Endothelial cell of umbilical vein (primary cell): ENCODE results near the gene AQP12A. TPM values are rescaled to one million over a fixed set of nuclear protein-coding genes. Genes with fewer than 3 reads are reported as not detected.

Experiments
- BruUV-seq: library from RNA; stranded (reverse); fragments of 400-500 nt; replicated peaks from 2 replicates; lab custom pipeline; 2021; lab: Mats Ljungman, UMichigan
- CTCF ChIA-PET: fragments of 300-600, 350-600 bp; sonication (Branson Sonifier 250); formaldehyde crosslinking; loops from one replicate; lab custom pipeline; 2021; ENCODE audit warnings: antibody characterized with exemption, inconsistent platforms; lab: Charles Lee
- POLR2A ChIA-PET: fragments of 300-600, 350-600 bp; sonication (Branson Sonifier 250); formaldehyde crosslinking; loops from one replicate; lab custom pipeline; 2021; ENCODE audit warnings: antibody characterized with exemption, inconsistent platforms; lab: Charles Lee
- DNase-seq: peaks from one replicate; pipeline ENCODE4 v3.0.0-alpha.2; 2011; ENCODE audit warnings: low read depth, low spot score
- FAIRE-seq: peaks from 2 replicates; lab custom pipeline; 2011; peaks lifted over from hg19 to GRCh38; lab: Jason Lieb, UNC
- H2AFZ ChIP-seq: 2 replicates; pipeline ENCODE4 v1.6.0; 2012; ENCODE audit warnings: low read depth, low read length, control low read depth, inconsistent platforms
- H3K27ac ChIP-seq: 2 replicates; pipeline ENCODE4 v1.5.1; 2011; ENCODE audit warnings: low read depth, mild to moderate bottlenecking, control low read depth, low read length, moderate library complexity; ENCODE audit not compliant: insufficient read depth
- H3K27me3 ChIP-seq, 2 experiments: 2 replicates each; pipeline versions ENCODE4 v1.6.0 to v1.6.1; 2011; ENCODE audit warnings: low read length in 2 of 2, mixed read lengths in 1 of 2; ENCODE audit not compliant: control insufficient read depth in 2 of 2, insufficient read depth in 2 of 2
- H3K36me3 ChIP-seq, 2 experiments: 2 replicates in 1 of 2; 3 replicates in 1 of 2; pipeline ENCODE4 v1.5.1; 2011; ENCODE audit warnings: low read length in 2 of 2, mild to moderate bottlenecking in 1 of 2, moderate library complexity in 1 of 2; ENCODE audit not compliant: control insufficient read depth in 2 of 2, insufficient read depth in 2 of 2; ENCODE audit errors: extremely low read depth in 1 of 2
- H3K4me1 ChIP-seq: 3 replicates; pipeline ENCODE4 v1.5.1; 2011; ENCODE audit warnings: mild to moderate bottlenecking, low read length; ENCODE audit not compliant: control insufficient read depth, insufficient read depth; ENCODE audit errors: extremely low read depth
- H3K4me2 ChIP-seq: 2 replicates; pipeline ENCODE4 v1.6.1; 2011; ENCODE audit warnings: low read length, control low read depth, mixed read lengths; ENCODE audit not compliant: insufficient read depth
- H3K4me3 ChIP-seq, 3 experiments: fragments of 200-600 bp in 1 of 3; sonication (generic), shearing (Covaris generic) in 1 of 3; replicated peaks in 1 of 3; 2 replicates each; pipeline ENCODE4 v1.5.1; 2011 to 2016; ENCODE audit warnings: control low read depth in 3 of 3, low read length in 3 of 3, mild to moderate bottlenecking in 2 of 3, inconsistent platforms in 1 of 3, low read depth in 1 of 3, moderate library complexity in 1 of 3; ENCODE audit not compliant: insufficient read depth in 1 of 3
- H3K79me2 ChIP-seq: 2 replicates; pipeline ENCODE4 v1.6.0; 2012; ENCODE audit warnings: low read length, inconsistent platforms; ENCODE audit not compliant: control insufficient read depth, insufficient read depth
- H3K9ac ChIP-seq: replicated peaks from 2 replicates; pipeline ENCODE3; 2011; ENCODE audit warnings: low read length, control low read depth; ENCODE audit not compliant: insufficient read depth; ENCODE audit errors: extremely low read depth
- H3K9me1 ChIP-seq: replicated peaks from 3 replicates; pipeline ENCODE4 v1.6.0; 2011; ENCODE audit warnings: mild to moderate bottlenecking, low read length; ENCODE audit not compliant: control insufficient read depth, insufficient read depth; ENCODE audit errors: extremely low read depth
- H3K9me3 ChIP-seq: replicated peaks from 2 replicates; pipeline ENCODE4 v1.5.1; 2012; ENCODE audit warnings: low read length, inconsistent platforms; ENCODE audit not compliant: control insufficient read depth, insufficient read depth
- H4K20me1 ChIP-seq: replicated peaks from 2 replicates; pipeline ENCODE3; 2011; ENCODE audit warnings: mild to moderate bottlenecking, low read length; ENCODE audit not compliant: control insufficient read depth, insufficient read depth; ENCODE audit errors: extremely low read depth
- EZH2 ChIP-seq: IDR thresholded peaks from 2 replicates; pipeline ENCODE4 v1.6.1; 2012; ENCODE audit warnings: borderline replicate concordance, low read depth, mild to moderate bottlenecking, moderate library complexity, low read length, inconsistent platforms; ENCODE audit not compliant: severe bottlenecking
- FOS ChIP-seq: IDR thresholded peaks from 2 replicates; pipeline ENCODE4 v1.6.1; 2011; ENCODE audit warnings: mild to moderate bottlenecking, low read length, moderate library complexity, borderline replicate concordance; ENCODE audit not compliant: insufficient read depth
- GATA2 ChIP-seq: IDR thresholded peaks from 2 replicates; pipeline ENCODE4 v1.7.0; 2011; ENCODE audit warnings: low read depth, mild to moderate bottlenecking, moderate library complexity, mixed read lengths, low read length; ENCODE audit not compliant: insufficient read length, insufficient read depth
- JUN ChIP-seq: IDR thresholded peaks from 2 replicates; pipeline ENCODE4 v1.6.1; 2011; ENCODE audit warnings: borderline replicate concordance, low read depth; ENCODE audit not compliant: insufficient read length, insufficient read depth
- MYC ChIP-seq: IDR thresholded peaks from one replicate; pipeline ENCODE4 v1.6.1; 2011; ENCODE audit warnings: mild to moderate bottlenecking, low read depth, low read length
- POLR2A ChIP-seq: IDR thresholded peaks from 2 replicates; pipeline ENCODE4 v1.6.1; 2012; ENCODE audit warnings: low read depth, mild to moderate bottlenecking, control low read depth, low read length
- POLR2AphosphoS5 ChIP-seq: IDR thresholded peaks from 2 replicates; pipeline ENCODE4 v1.6.1; 2012; ENCODE audit warnings: low read depth, mild to moderate bottlenecking, control low read depth, low read length, moderate library complexity; ENCODE audit not compliant: insufficient read depth
- dilution Hi-C: fragments of 300-500 bp; cut with MboI; formaldehyde crosslinking; loops from one replicate; pipeline ENCODE4 v1.15.0; 2019; ENCODE audit warnings: low sequenced_read_pairs; ENCODE audit not compliant: extremely low pct_ligation_motif_present
- intact Hi-C: fragments of 100-400 bp; cut with micrococcal nuclease; formaldehyde crosslinking; loops from one replicate; pipeline ENCODE4 v1.10.0; 2022
- polyA plus RNA-seq, 4 experiments: library from polyadenylated mRNA; depleted of rRNA in 3 of 4; stranded (reverse) in 3 of 4; unstranded in 1 of 4; fragments of >200 nt; gene quantifications; 2 replicates each; pipeline versions ENCODE4 v1.2.1 to v1.2.3, GENCODE V29; 2011 to 2012; ENCODE audit warnings: missing spikeins in 1 of 4
- total RNA-seq: library from RNA; stranded (reverse); gene quantifications from 2 replicates; pipeline ENCODE4 v1.2.3, GENCODE V29; 2021
- TF ChIP-seq, protein P1 (sequence below), 2 donors: IDR thresholded peaks; 1 replicate in 1 of 2; 2 replicates in 1 of 2; pipeline ENCODE4 v1.5.1; 2011; ENCODE audit warnings: low read length in 2 of 2, mild to moderate bottlenecking in 2 of 2, moderate library complexity in 2 of 2, control low read depth in 1 of 2, inconsistent platforms in 1 of 2, low read depth in 1 of 2; ENCODE audit not compliant: insufficient read depth in 1 of 2; ENCODE audit errors: extremely low read depth in 1 of 2
- TF ChIP-seq, protein P2 (sequence below): IDR thresholded peaks from 2 replicates; pipeline ENCODE4 v1.6.1; 2011; ENCODE audit not compliant: insufficient read depth, insufficient read length

AQP12A gene
- total and polyA plus RNA-seq, 2 donors (not counting 3 experiments of a cell fraction or from before 2014, with no cell fraction given): not detected

DNA sequence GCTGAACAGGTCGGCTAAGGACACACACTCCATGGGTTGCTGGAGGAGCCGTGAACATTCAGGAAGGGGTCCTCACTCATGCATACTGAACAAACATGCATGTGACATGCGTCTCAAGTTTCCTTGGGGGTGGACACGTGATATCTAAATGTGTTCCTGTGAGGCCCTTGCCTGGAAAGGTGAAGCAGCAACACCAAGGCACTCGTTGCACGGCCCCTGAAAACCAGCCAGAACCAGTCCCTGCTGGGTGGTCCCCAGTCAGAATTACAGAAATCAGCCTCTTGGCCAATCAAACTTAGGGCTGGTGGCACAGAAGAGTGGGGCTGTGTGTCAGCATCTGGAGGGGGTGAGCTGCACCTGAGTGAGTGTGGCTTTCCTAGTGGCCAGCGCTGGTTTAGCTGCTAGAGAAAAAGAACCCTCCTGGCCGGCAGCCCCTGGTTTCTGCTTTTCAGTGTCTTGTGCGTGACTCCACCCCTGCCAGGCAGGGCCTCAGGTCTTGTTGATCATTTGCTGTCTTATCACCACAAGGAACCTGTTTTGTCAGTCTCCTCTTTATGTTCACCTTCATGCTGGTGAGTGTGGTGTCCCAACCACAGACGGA lies 5.8 kb upstream of the AQP12A start:
- Histone ChIP-seq H3K9me3 (no peaks in the 10 kb centered on the region), H3K4me2 (no peak overlapping the region), H2AFZ (no peak overlapping the region), H3K36me3 (no peaks in the 10 kb centered on the region), H3K79me2 (no peaks in the 10 kb centered on the region), H3K27me3 (no peaks in the 10 kb centered on the region), H4K20me1 (no peaks in the 10 kb centered on the region), H3K4me3 (no peak overlapping the region), H3K4me1 (no peaks in the 10 kb centered on the region), H3K27ac (no peak overlapping the region), H3K9ac (no peak overlapping the region), H3K9me1 (no peaks in the 10 kb centered on the region)
- intact Hi-C loops (no loop called here), dilution Hi-C loops (no loop called here)
- FAIRE-seq (no peak), DNase-seq (no peak)
- no peak for TF ChIP-seq FOS
- TF ChIP-seq POLR2AphosphoS5: no peak
- no peak for TF ChIP-seq JUN
- TF ChIP-seq, protein P1, sequence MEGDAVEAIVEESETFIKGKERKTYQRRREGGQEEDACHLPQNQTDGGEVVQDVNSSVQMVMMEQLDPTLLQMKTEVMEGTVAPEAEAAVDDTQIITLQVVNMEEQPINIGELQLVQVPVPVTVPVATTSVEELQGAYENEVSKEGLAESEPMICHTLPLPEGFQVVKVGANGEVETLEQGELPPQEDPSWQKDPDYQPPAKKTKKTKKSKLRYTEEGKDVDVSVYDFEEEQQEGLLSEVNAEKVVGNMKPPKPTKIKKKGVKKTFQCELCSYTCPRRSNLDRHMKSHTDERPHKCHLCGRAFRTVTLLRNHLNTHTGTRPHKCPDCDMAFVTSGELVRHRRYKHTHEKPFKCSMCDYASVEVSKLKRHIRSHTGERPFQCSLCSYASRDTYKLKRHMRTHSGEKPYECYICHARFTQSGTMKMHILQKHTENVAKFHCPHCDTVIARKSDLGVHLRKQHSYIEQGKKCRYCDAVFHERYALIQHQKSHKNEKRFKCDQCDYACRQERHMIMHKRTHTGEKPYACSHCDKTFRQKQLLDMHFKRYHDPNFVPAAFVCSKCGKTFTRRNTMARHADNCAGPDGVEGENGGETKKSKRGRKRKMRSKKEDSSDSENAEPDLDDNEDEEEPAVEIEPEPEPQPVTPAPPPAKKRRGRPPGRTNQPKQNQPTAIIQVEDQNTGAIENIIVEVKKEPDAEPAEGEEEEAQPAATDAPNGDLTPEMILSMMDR (IDR thresholded peaks at IDR 0.05; ENCODE audit: extremely low read depth in 1 of 2, insufficient read depth in 1 of 2, low read depth in 1 of 2, low read length in 2 of 2): no peak
- no peak for TF ChIP-seq GATA2
- TF ChIP-seq POLR2A: no peak
- TF ChIP-seq MYC: no peak
- no peak for TF ChIP-seq EZH2
- TF ChIP-seq, protein P2, sequence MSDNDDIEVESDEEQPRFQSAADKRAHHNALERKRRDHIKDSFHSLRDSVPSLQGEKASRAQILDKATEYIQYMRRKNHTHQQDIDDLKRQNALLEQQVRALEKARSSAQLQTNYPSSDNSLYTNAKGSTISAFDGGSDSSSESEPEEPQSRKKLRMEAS: no peak
- CTCF ChIA-PET: no interaction called here
- POLR2A ChIA-PET: no interaction called here
- no TSS peak for BruUV-seq
